ENCODE data around the gene CD37. TPM values are rescaled to one million over a fixed set of nuclear protein-coding genes. Genes with fewer than 3 reads are reported as not detected.
"Not testable (repeated sequence)": the region's sequence is repeated elsewhere in the genome, so short reads cannot be mapped to it uniquely, and the experiment has no call there.

The CD37 gene
- total RNA-seq, 1 donor from 2014 or later, result 2.3 TPM

- DNase-seq, result not testable (repeated sequence)
Observed at GRCh38 chr19:49331187-49331586, 4.0 kb upstream of the CD37 start.

GRCh38 chr19:49331616-49332055 lies 3.6 kb upstream of the CD37 start:
- DNase-seq, result peak; percentile 50

GRCh38 chr19:49332691-49333417 lies 2.4 kb upstream of the CD37 start:
- DNase-seq, result not testable (repeated sequence)

DNA sequence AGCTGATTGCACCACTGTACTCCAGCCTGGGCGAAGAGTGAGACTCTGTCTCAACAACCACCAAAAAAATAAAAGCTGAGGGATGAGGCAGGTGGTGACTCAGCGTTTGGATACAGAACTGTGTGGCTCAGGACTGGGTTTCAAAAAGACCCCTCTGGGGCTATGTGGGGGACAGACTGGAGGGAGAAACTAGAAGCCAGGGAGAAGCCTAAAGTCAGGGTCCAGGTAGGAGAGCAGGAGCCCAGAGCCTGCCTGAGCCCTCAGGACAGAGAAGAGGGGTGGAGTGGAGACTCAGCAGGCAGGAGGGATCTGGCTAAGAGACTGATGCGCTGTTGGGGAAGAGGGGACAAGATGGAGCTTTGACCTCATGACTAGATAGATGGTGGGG lies 1.8 kb upstream of the CD37 start:
- DNase-seq, result no peak

DNA sequence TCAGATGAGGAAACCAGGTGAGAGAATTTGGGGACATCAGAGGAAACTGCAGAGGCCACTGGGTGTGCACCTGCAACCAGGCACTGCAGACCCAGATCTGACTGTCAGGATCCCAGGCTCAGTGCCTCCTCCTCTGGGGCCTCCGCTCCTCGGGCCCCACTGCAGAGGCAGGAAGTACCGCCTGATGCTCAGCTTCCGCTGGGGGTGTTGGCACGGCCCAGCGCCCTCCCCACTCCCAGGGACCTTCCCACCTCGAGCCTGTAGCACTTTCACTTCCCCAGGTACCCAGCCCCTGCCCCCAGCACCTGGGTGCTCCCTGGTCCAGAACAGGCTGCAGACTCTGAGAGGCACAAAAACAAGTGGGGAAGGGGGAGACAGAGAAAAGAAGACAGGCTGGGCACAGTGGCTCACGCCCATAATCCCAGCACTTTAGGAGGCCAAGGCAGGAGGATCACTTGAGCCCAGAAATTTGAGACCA lies 1.4 kb upstream of the CD37 start:
- no peak for DNase-seq

- DNase-seq, result no peak
Observed at GRCh38 chr19:49335784-49336481, 727 bp downstream of the CD37 start.

DNA sequence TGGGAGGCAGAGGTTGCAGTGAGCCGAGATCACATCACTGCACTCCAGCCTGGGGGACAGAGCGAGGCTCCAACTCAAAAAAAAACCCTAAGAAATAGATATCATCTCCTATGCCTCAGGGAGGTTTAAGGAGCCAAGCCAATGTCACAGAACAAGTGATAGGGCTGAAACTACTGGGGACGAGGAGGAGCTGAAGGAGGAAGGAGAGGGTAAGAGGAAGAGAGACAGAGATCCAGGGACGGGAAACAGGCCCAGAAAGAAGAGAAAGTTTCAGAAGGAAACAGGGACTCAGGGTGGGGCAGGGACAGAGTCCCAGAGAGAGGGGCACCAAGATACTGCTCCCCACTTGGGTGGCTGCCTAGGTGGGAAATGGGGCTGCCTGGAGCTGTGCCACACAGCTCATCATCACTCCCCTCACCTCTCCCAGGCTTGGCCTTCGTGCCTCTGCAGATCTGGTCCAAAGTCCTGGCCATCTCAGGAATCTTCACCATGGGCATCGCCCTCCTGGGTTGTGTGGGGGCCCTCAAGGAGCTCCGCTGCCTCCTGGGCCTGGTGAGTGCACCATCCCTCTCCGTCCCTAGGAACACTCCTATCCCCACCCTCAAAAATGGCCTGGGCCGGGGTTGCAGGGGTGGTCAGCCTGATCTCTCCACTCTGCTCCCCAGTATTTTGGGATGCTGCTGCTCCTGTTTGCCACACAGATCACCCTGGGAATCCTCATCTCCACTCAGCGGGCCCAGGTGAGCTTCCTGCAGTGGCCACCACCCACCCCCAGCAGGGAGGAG lies 1.5 kb downstream of the CD37 start:
- no peak for DNase-seq

GRCh38 chr19:49337267-49338022 lies 2.2 kb downstream of the CD37 start:
- DNase-seq, result no peak

GRCh38 chr19:49338023-49338677 lies 2.9 kb downstream of the CD37 start:
- no peak for DNase-seq

DNA sequence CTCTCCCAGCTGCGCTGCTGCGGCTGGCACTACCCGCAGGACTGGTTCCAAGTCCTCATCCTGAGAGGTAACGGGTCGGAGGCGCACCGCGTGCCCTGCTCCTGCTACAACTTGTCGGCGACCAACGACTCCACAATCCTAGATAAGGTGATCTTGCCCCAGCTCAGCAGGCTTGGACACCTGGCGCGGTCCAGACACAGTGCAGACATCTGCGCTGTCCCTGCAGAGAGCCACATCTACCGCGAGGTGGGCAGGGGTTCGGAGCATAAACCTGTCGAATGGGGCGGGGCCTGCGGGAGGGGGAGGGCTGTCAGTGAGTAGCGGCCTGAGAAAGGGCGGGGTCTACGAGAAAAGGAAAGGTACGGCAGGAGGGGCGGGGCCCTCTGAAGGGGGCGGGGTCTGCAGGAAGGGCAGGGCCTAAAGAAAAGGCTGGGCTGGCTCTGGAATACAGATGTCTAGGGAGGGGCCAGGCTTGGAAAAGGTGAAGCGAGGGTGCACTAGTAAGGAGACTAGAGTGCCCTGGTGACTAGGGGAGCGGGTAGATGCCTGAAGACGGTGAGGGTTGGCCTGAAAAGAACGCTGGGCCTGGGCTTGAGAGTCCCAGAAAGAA lies 3.6 kb downstream of the CD37 start:
- peak; percentile 80 for DNase-seq

GRCh38 chr19:49339301-49340068 lies 4.3 kb downstream of the CD37 start:
- peak; percentile 97 for DNase-seq

- peak; percentile 58 for DNase-seq
Observed at GRCh38 chr19:49340069-49340864, 5.1 kb downstream of the CD37 start.

DNA sequence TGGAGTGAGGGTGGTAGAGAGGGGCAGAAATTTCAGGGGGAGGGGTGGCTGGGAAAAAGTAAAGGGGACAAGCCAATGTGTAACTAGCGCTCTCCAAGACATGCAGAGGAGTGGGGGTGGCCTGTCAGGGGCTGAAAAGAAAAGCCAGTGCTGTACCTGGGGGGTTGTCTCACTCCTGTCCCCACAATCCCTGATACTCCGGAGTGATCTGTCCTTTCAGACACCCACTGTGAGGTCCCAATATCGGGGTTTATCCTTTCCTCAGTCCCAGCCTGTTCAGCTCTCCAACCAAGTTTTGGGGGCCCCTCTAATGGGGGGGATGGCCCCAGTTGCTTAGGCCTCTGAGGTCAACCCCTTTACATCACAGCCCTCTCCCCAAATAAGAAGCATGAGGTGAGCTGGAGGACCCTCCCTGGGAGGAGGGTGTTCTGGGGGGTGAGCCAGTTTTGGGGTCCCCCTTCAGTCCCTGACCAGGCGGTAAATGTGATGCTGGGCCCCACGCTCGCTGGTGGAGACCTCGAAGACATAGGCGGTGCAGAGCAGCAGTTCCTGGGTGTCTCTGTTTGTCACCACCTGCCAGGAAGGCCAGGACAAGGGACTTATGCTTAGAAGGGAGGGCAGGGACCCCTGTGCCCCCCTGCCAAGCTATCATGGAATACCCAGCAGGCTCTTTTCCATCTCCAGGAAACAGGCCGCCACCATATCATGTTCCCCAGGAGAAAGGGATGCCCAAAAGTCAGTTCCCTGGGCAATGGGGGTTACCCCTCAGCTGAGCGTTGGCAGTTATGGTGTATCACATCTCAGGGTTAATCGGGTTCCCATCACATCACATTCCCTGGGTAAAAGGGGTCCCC lies 5.9 kb downstream of the CD37 start:
- no peak for DNase-seq

DNA sequence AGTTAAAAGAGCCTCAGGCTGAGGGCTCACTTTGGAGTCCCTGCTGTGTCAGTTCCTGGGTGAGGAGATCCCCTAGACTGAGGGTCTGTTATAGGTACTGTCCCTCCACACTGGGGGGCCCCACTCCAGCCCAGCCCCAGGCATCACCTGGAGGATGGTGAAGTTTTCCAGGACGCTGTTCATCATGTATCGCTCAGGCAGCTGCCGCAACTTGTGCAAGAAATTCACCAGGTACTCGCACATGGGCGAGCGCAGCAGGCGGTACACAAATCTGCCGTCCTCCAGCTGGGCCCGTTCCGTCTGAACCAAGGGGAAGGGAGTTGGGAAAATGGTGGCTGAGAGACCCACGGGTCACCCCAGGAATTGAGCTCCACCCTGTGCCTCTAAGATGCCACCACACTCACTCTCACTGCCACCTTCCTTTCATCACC lies 7.1 kb downstream of the CD37 start:
- no peak for DNase-seq

DNA sequence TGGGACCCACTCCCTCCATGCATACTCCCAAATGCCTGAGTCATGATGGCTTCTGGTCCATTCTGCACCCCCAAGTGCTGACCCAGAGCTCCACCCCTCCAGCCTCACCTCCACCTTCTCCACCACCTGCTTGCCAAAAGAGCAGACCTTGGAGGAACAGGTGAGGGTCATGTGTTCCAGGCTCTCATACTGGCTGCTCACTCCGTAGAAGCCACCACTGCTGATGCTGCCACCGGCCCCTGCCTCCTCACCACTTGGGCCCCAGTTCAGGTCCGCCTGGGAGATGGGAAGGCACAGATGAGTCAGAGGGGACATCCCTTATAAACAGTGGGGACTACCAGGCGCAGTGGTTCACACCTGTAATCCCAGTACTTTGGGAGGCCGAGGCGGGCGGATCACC lies 7.9 kb downstream of the CD37 start:
- no peak for DNase-seq

- no peak for DNase-seq
Observed at GRCh38 chr19:49344505-49345423, 9.6 kb downstream of the CD37 start.

DNA sequence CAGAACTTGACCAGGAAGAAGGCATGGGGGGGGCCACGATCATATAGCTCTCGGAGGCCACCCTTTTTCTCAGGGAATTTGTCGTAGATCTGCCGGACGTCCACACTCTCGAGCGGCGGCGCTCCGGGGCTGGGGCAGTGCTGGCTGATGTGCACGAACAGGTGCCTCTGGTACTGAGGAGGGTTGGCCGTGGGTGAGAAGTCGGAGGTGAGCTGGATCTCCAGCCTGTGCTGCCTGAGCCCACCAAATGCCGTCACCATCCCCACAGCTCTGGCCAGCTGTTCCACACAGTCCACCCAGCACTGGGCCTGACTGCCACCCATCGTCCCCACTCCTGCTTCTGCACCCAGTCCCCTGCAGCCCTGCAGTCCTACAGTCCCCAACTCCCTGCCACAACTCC lies 12.0 kb downstream of the CD37 start:
- DNase-seq, result no peak

Measured in tongue (tissue), 2 donors.